CD14-positive monocyte (primary cell): ENCODE measurements around the gene PEX11A. TPM values are rescaled to one million over a fixed set of nuclear protein-coding genes. Genes with fewer than 3 reads are reported as not detected.

Experiments
- DNase-seq, 3 donors: peaks; one replicate each; pipeline ENCODE4 v3.0.0-alpha.2; 2011 to 2022
- H2AFZ ChIP-seq: 2 replicates; pipeline ENCODE4 v1.6.0; 2012; ENCODE audit warnings: mild to moderate bottlenecking, low read depth, low read length, inconsistent platforms; ENCODE audit not compliant: insufficient read depth, poor library complexity, severe bottlenecking
- H3K27ac ChIP-seq, 2 donors: 1 replicate in 1 of 2; 2 replicates in 1 of 2; pipeline ENCODE4 v1.5.1; 2012 to 2013; ENCODE audit warnings: low read length in 2 of 2, control low read depth in 1 of 2, inconsistent platforms in 1 of 2, low read depth in 1 of 2, mild to moderate bottlenecking in 1 of 2
- H3K27me3 ChIP-seq, 2 donors: one replicate each; pipeline versions ENCODE4 v1.6.0 to v1.6.1; 2011 to 2013; ENCODE audit warnings: low read length in 2 of 2; ENCODE audit not compliant: control insufficient read depth in 2 of 2, insufficient read depth in 2 of 2
- H3K36me3 ChIP-seq, 2 donors: replicated peaks in 1 of 2; 1 replicate in 1 of 2; 2 replicates in 1 of 2; pipeline versions ENCODE4 v1.5.1 to v1.6.1; 2012 to 2013; ENCODE audit warnings: low read length in 2 of 2, control low read depth in 1 of 2, inconsistent platforms in 1 of 2, mild to moderate bottlenecking in 1 of 2; ENCODE audit not compliant: insufficient read depth in 2 of 2, control insufficient read depth in 1 of 2
- H3K4me1 ChIP-seq, 2 donors: 1 replicate in 1 of 2; 2 replicates in 1 of 2; pipeline versions ENCODE4 v1.5.1 to v1.6.1; 2012 to 2013; ENCODE audit warnings: low read length in 2 of 2, control low read depth in 1 of 2, inconsistent platforms in 1 of 2, mild to moderate bottlenecking in 1 of 2, moderate library complexity in 1 of 2; ENCODE audit not compliant: insufficient read depth in 2 of 2, control insufficient read depth in 1 of 2
- H3K4me2 ChIP-seq: replicated peaks from 2 replicates; pipeline ENCODE3; 2012; ENCODE audit warnings: low read length, moderate library complexity, mild to moderate bottlenecking; ENCODE audit not compliant: poor library complexity, severe bottlenecking; ENCODE audit errors: extremely low read depth
- H3K4me3 ChIP-seq, 3 experiments: fragments of 200-600 bp in 1 of 3; sonication (generic) in 1 of 3; replicated peaks in 1 of 3; 1 replicate in 2 of 3; 2 replicates in 1 of 3; pipeline ENCODE4 v1.5.1; 2011 to 2013; ENCODE audit warnings: low read length in 3 of 3, mild to moderate bottlenecking in 3 of 3, control low read depth in 2 of 3, low read depth in 2 of 3, inconsistent platforms in 1 of 3, moderate library complexity in 1 of 3
- H3K79me2 ChIP-seq: 2 replicates; pipeline ENCODE4 v1.6.0; 2012; ENCODE audit warnings: mild to moderate bottlenecking, control low read depth, inconsistent platforms, low read length, moderate library complexity; ENCODE audit not compliant: insufficient read depth
- H3K9ac ChIP-seq: 2 replicates; pipeline ENCODE4 v1.6.0; 2017; ENCODE audit warnings: low read length, mild to moderate bottlenecking; ENCODE audit not compliant: insufficient read depth, poor library complexity, severe bottlenecking
- H3K9me3 ChIP-seq, 2 donors: replicated peaks in 1 of 2; 1 replicate in 1 of 2; 2 replicates in 1 of 2; pipeline versions ENCODE4 v1.5.1 to v1.6.1; 2012 to 2013; ENCODE audit warnings: low read length in 2 of 2, control low read depth in 1 of 2; ENCODE audit not compliant: control insufficient read depth in 1 of 2, insufficient read depth in 1 of 2
- H4K20me1 ChIP-seq: 2 replicates; pipeline ENCODE4 v1.6.0; 2012; ENCODE audit warnings: mild to moderate bottlenecking, low read length, control low read depth, moderate library complexity; ENCODE audit not compliant: insufficient read depth
- H3K27ac Mint-ChIP-seq, 7 donors: one replicate each; pipeline ENCODE4 v1.8.0; 2020; ENCODE audit warnings: mild to moderate bottlenecking in 7 of 7, mixed read lengths in 7 of 7, moderate library complexity in 6 of 7, inconsistent platforms in 2 of 7
- H3K27me3 Mint-ChIP-seq, 3 donors: one replicate each; pipeline ENCODE4 v1.8.0; 2021 to 2022; ENCODE audit warnings: low read depth in 3 of 3, mild to moderate bottlenecking in 3 of 3, mixed read lengths in 3 of 3, moderate library complexity in 3 of 3, inconsistent platforms in 1 of 3
- H3K36me3 Mint-ChIP-seq, 2 donors: one replicate each; pipeline ENCODE4 v1.8.0; 2020; ENCODE audit warnings: mixed read lengths in 2 of 2, inconsistent platforms in 1 of 2, mild to moderate bottlenecking in 1 of 2
- H3K4me1 Mint-ChIP-seq: one replicate; pipeline ENCODE4 v1.8.0; 2020; ENCODE audit warnings: mild to moderate bottlenecking, mixed read lengths
- H3K4me3 Mint-ChIP-seq, 2 donors: one replicate each; pipeline ENCODE4 v1.8.0; 2020; ENCODE audit warnings: mild to moderate bottlenecking in 2 of 2, mixed read lengths in 2 of 2, moderate library complexity in 1 of 2
- H3K9me3 Mint-ChIP-seq, 7 donors: one replicate each; pipeline ENCODE4 v1.8.0; 2020 to 2022; ENCODE audit warnings: mixed read lengths in 7 of 7, mild to moderate bottlenecking in 6 of 7, moderate library complexity in 6 of 7, inconsistent platforms in 2 of 7
- CTCF ChIP-seq: fragments of 200-600 bp; IDR thresholded peaks from one replicate; pipeline ENCODE4 v1.8.0; 2022; ENCODE audit warnings: antibody characterized with exemption, mild to moderate bottlenecking
- WGBS: methylation state at CpG from one replicate; pipeline ENCODE4 v1.1.5; 2013; ENCODE audit warnings: missing lambda C conversion rate; ENCODE audit not compliant: insufficient coverage; 5-methylcytosine and 5-hydroxymethylcytosine counted together
- intact Hi-C, 2 donors: fragments of 100-400 bp; cut with micrococcal nuclease; formaldehyde crosslinking; loops; one replicate each; pipeline versions ENCODE4 v1.15.0 to v1.15.1; 2023
- polyA plus RNA-seq, 3 donors: library from polyadenylated mRNA; depleted of rRNA in 1 of 3; unstranded in 2 of 3; stranded (reverse) in 1 of 3; fragments of 300-500 nt in 2 of 3; fragments of >200 nt in 1 of 3; fragmentation: Illumina TruSeq in 2 of 3; gene quantifications; 1 replicate in 2 of 3; 2 replicates in 1 of 3; pipeline ENCODE4 v1.2.3, GENCODE V29; 2012 to 2021

The PEX11A gene
- polyA plus RNA-seq, 3 donors: 0.72 to 0.84 (median 0.75) TPM

- Histone ChIP-seq H2AFZ (no peak overlapping the region), H3K9ac (no peak overlapping the region), H3K4me1 (no peaks in the 10 kb centered on the region), H3K4me2 (no peak overlapping the region), H3K9me3 (no peaks in the 10 kb centered on the region), H3K79me2 (no peaks in the 10 kb centered on the region), H3K36me3 (no peaks in the 10 kb centered on the region), H4K20me1 (no peaks in the 10 kb centered on the region), H3K4me3 (no peak overlapping the region), H3K27me3 (no peaks in the 10 kb centered on the region), H3K27ac (no peak overlapping the region)
- intact Hi-C loops: no loop called here
- Mint-ChIP-seq H3K4me1 (no peaks in the 10 kb centered on the region), H3K4me3 (no peak overlapping the region), H3K27ac (peak overlapping the region in 1 of 7 donors; percentile 45), H3K27me3 (peaks cover 2% of the 10 kb centered on the region in 3 donors), H3K9me3 (peaks cover 0 to 1% (median 0%) of the 10 kb centered on the region in 7 donors), H3K36me3 (no peaks in the 10 kb centered on the region)
- no CpG with 5 or more reads among the region's 6 CpGs for WGBS
- no peak for DNase-seq
- no peak for TF ChIP-seq CTCF
Observed at GRCh38 chr15:89675606-89676005, 14.9 kb downstream of the PEX11A start.

- H3K27ac Mint-ChIP-seq: no peak overlapping the region
- Histone ChIP-seq H3K4me2 (no peak overlapping the region), H2AFZ (no peak overlapping the region), H3K4me3 (no peak overlapping the region), H3K79me2 (no peaks in the 10 kb centered on the region), H3K9me3 (no peaks in the 10 kb centered on the region), H3K27ac (no peak overlapping the region), H3K4me1 (no peaks in the 10 kb centered on the region), H3K27me3 (no peaks in the 10 kb centered on the region), H4K20me1 (no peaks in the 10 kb centered on the region), H3K36me3 (no peaks in the 10 kb centered on the region), H3K9ac (no peak overlapping the region)
- H3K4me1 Mint-ChIP-seq: no peaks in the 10 kb centered on the region
- TF ChIP-seq CTCF: no peak
- WGBS: 75% methylated on average over 3 of the region's 4 CpGs
- H3K4me3 Mint-ChIP-seq: no peak overlapping the region
- no peaks in the 10 kb centered on the region for H3K36me3 Mint-ChIP-seq
- H3K27me3 Mint-ChIP-seq: peaks cover 0 to 5% (median 2%) of the 10 kb centered on the region in 3 donors
- intact Hi-C loops: no loop called here
- H3K9me3 Mint-ChIP-seq: peaks cover 0 to 1% (median 0%) of the 10 kb centered on the region in 7 donors
- no peak for DNase-seq
Observed at GRCh38 chr15:89674526-89674925, 16.0 kb downstream of the PEX11A start.
